OCI-LY1 (cell line): ENCODE results near the gene POU2F1.

Experiments used
- CTCF ChIP-seq: fragments of 200-600 bp; sonication (generic), shearing (Covaris generic); IDR thresholded peaks from 2 replicates; pipeline ENCODE4 v1.5.1; 2017; ENCODE audit warnings: mild to moderate bottlenecking, antibody characterized with exemption, low read length, moderate library complexity, mixed read lengths
- EZH2 ChIP-seq: fragments of 200-600 bp; sonication (generic), shearing (Covaris generic); IDR thresholded peaks from 2 replicates; pipeline ENCODE4 v1.8.0; 2017; ENCODE audit warnings: borderline replicate concordance, mixed run types, mild to moderate bottlenecking, antibody characterized with exemption, low read length, moderate library complexity, mixed read lengths

- TF ChIP-seq CTCF (no peak), EZH2 (no peak)
Observed at GRCh38 chr1:167263344-167263743, 42.7 kb downstream of the POU2F1 start.
